ENCODE data around the gene CCR5.
"Not testable (repeated sequence)": the region's sequence is repeated elsewhere in the genome, so short reads cannot be mapped to it uniquely, and the experiment has no call there.

Gene CCR5

DNA sequence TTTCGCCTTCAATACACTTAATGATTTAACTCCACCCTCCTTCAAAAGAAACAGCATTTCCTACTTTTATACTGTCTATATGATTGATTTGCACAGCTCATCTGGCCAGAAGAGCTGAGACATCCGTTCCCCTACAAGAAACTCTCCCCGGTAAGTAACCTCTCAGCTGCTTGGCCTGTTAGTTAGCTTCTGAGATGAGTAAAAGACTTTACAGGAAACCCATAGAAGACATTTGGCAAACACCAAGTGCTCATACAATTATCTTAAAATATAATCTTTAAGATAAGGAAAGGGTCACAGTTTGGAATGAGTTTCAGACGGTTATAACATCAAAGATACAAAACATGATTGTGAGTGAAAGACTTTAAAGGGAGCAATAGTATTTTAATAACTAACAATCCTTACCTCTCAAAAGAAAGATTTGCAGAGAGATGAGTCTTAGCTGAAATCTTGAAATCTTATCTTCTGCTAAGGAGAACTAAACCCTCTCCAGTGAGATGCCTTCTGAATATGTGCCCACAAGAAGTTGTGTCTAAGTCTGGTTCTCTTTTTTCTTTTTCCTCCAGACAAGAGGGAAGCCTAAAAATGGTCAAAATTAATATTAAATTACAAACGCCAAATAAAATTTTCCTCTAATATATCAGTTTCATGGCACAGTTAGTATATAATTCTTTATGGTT lies at the start of gene CCR5:
Gene CCR5, plus strand, starts transcription at position 108 of the 680 bp plus-strand sequence. CDS start 1,957 bp downstream, outside the sequence.
- DNase-seq (ENCODE audit: low read depth in 2 of 3, low spot score in 1 of 3) = peak in 1 of 3 donors; percentile 45

DNA sequence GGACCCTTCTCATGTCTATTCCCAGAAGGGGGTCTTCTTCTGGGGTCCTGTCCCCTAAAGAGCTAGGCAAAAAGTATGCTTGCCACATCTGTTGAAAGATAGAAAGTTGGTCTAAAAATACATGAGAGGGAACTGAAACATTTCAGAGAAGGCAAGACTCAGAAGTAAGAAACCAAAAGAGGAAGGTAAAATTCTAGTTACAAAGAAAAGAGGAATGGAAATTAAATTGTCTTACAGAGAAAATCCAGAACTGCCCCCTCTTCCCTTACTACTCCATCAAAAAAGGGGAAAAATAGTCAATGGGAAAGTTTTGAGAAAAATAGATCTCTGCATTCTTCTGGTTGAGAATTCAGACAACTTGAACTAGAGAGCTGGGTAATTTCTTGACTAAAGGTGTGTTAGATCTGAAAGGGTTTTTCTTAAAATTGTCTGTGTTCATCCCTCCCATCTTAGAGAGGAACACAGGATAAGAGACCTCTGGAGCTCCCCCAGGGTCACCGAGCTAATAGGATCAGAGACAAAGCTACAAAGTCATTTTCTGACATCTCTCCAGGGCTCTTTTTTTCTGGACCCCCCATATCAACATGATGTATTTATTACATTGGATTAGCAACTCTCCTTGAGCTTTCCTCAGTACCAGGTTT lies 49.2 kb upstream of the CCR5 start:
- DNase-seq (ENCODE audit: low read depth in 2 of 3, low spot score in 1 of 3) = no peak

GRCh38 chr3:46324036-46324435 lies 46.7 kb upstream of the CCR5 start:
- no peak for DNase-seq (ENCODE audit: low read depth in 2 of 3, low spot score in 1 of 3)

- DNase-seq (ENCODE audit: low read depth in 2 of 3, low spot score in 1 of 3) = no peak
Measured at GRCh38 chr3:46325645-46326300, 45.0 kb upstream of the CCR5 start.

DNA sequence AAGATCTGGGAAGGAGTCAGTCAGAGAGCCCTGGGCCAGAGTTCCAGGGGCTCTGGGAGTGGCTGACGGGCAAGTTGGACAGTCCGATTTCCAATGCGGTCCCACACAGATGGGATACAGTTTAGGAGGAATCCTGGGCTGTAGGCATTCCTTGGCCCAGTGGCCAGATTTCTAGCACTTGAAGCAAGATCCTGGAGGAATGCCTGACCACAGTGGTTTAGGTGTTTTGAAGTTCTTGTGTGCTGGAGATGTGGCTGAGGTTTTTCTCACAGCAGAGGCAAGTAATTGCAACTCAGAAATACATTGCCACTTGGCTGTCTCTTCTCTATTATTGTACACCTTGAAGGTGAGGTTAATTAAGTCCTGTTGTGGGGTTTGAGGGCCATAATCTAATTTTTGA lies 40.1 kb upstream of the CCR5 start:
- not testable (repeated sequence) for DNase-seq (ENCODE audit: low read depth in 2 of 3, low spot score in 1 of 3)

- no peak for DNase-seq (ENCODE audit: low read depth in 2 of 3, low spot score in 1 of 3)
Measured at GRCh38 chr3:46334741-46335478, 35.8 kb upstream of the CCR5 start.

DNA sequence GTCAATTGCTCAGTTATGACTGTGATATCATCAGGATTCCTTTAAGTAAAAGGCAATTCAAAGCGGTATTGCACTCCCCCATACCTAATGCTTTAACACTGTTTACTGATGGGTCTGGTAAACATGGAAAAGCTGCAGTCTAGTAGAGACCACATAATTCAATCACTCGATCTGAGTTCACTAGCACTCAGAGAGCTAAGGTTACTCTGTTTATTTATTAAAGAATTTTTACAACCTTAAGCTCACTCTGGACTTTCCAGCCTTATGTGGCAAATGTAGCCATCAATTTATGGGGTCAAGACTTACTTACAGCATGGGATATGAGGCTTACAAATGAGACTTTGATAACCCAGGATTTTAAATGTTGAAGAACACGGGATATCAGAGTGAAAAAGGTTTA lies 35.2 kb upstream of the CCR5 start:
- DNase-seq (ENCODE audit: low read depth in 2 of 3, low spot score in 1 of 3) = no peak

GRCh38 chr3:46337911-46338310 lies 32.8 kb upstream of the CCR5 start:
- no peak for DNase-seq (ENCODE audit: low read depth in 2 of 3, low spot score in 1 of 3)

- DNase-seq (ENCODE audit: low read depth in 2 of 3, low spot score in 1 of 3) = no peak
Measured at GRCh38 chr3:46338840-46339239, 31.9 kb upstream of the CCR5 start.

- no peak for DNase-seq (ENCODE audit: low read depth in 2 of 3, low spot score in 1 of 3)
Measured at GRCh38 chr3:46344476-46344875, 26.3 kb upstream of the CCR5 start.

DNA sequence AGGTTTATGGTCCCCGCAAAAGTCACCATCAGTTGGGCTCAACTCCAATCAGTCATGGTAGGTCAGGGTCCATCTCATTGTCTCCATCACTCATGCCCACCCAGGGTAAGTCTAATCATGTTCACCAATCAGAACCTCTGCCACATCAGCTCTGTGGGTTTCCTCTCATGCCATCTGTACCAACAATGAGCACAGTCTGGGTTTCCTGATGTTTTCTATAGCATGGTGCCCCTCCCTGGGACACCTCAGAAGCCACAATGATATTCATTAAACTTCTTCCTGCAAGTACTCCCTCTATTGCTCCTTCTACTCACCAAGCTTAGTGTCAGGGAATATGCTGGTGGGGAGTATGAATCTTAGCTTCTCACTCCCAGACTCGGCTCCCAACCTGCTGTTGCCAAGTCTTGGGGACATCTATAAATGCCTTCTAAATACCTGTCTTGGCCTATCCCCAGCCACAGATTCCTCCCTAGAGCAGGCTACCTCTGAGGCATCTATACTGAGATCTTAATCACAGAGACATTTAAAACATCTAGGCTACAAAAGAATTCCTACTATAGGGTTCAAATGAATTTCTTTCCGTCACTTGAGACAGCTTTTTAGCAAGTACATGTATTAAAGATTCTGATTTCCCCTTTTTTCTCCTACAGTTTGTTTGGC lies 21.8 kb upstream of the CCR5 start:
- DNase-seq (ENCODE audit: low read depth in 2 of 3, low spot score in 1 of 3) = no peak

- DNase-seq (ENCODE audit: low read depth in 2 of 3, low spot score in 1 of 3) = no peak
Measured at GRCh38 chr3:46349484-46350261, 21.1 kb upstream of the CCR5 start.

DNA sequence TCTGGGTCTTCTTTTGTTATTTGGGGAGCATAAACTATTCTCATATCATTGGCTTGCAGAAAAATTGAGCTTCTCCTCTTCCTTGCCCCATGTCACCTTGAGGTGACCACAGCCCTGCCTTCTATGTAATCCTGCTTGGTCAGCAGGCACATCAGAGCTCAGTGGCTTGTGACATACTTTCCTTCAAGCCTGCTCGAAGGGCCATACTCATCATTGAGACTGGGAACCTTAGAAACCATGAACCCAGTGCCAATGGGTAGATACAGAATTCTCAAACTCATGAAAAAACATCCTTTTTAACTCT lies 20.5 kb upstream of the CCR5 start:
- no peak for DNase-seq (ENCODE audit: low read depth in 2 of 3, low spot score in 1 of 3)

GRCh38 chr3:46351646-46352045 lies 19.1 kb upstream of the CCR5 start:
- DNase-seq (ENCODE audit: low read depth in 2 of 3, low spot score in 1 of 3) = no peak

DNA sequence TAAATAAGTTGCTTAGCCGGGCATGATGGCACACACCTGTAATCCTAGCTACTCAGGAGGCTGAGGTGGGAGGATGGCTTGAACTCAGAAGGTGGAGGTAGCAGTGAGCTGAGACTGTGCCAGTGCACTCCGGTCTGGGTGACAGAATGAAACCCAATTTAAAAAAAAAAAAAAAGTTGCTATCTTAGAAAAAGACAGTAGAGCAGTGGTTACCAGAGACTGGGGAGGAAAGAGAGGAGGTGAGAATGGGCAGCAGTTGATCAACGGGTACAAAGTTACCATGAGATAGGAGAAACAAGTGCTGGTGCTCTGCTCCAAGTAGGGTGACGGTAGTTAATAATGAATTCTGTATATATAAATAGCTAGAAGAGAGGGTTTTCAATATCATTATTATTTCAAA lies 17.7 kb upstream of the CCR5 start:
- no peak for DNase-seq (ENCODE audit: low read depth in 2 of 3, low spot score in 1 of 3)

- no peak for DNase-seq (ENCODE audit: low read depth in 2 of 3, low spot score in 1 of 3)
Measured at GRCh38 chr3:46353647-46354410, 16.9 kb upstream of the CCR5 start, which contains the start of gene CCR2. TSS of gene CCR2 (plus strand) at chr3:46354111. CDS start at chr3:46357528, 3,417 bp downstream.

DNA sequence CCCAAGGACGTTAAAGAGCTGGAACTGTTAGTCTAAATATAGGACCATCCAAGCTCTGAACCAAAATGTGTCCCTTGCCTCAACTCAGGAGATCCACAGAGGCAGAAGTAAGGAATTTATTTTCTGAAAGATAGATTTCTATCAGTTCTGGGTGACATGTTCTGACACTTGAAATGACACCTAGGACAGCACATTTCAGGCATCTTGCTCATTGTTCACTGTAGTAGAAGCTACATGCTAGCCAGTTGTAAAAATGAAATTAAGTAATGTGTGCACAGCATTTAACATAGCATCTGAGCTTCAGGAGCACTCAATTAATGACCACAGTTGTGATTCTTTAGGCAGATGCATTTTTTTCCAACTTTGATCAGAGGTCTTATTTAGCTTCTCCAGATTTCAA lies 16.3 kb upstream of the CCR5 start:
- no peak for DNase-seq (ENCODE audit: low read depth in 2 of 3, low spot score in 1 of 3)

- DNase-seq (ENCODE audit: low read depth in 2 of 3, low spot score in 1 of 3) = no peak
Measured at GRCh38 chr3:46354984-46355383, 15.8 kb upstream of the CCR5 start.

DNA sequence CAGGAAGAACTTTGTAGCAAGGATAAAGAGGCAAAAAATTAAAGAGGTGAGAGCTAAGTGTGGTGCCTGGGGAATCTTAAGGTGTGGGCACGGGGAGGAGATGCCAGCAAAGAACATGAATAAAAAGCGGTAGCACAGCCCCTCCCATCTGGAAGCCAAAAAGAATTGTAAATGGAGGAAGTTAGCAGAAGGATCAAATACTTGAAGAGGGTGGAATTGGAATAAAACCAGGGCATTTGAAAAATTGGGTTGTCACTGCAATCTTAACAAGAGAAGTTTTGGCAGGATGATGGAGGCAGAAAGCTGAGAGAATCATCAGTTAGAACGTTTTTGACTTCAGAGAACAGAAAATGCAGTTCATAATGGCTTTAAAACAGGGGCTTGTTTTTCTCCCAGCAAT lies 14.5 kb upstream of the CCR5 start:
- DNase-seq (ENCODE audit: low read depth in 2 of 3, low spot score in 1 of 3) = no peak

GRCh38 chr3:46356909-46357308 lies 13.8 kb upstream of the CCR5 start:
- DNase-seq (ENCODE audit: low read depth in 2 of 3, low spot score in 1 of 3) = no peak
